ENCODE measurements around the gene TPI1.
A peak's percentile ranks its signal among the peaks of the same experiment; 100 is the strongest.
"Not testable (repeated sequence)": the region's sequence is repeated elsewhere in the genome, so short reads cannot be mapped to it uniquely, and the experiment has no call there.

TPI1 gene

DNA sequence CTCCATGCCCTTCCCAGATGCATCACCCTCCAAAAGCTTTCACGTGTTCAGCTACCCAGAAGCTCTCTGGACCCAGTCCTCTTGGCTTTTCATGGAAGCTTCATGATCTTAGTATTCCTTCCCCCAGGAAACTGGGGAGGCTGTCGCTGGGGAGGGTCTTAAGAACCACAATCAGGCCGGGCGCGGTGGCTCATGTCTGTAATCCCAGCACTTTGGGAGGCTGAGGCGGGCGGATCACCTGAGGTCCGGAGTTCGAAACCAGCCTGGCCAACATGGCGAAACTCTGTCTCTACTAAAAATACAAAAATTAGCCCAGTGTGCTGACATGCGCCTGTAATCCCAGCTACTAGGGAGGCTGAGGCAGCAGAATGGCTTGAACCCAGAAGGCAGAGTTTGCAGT, 40.8 kb downstream of the TPI1 start:
- H3K14ac ChIP-seq (ENCODE audit: low read length in 2 of 2); H4K8ac ChIP-seq (ENCODE audit: low read length); H3K4me3 ChIP-seq (ENCODE audit: insufficient read depth in 1 of 2, low read depth in 1 of 2, low read length in 2 of 2); H2AFZ ChIP-seq (ENCODE audit: low read depth, low read length); H2BK120ac ChIP-seq (ENCODE audit: low read depth, low read length); H3K79me1 ChIP-seq (replicated peaks; ENCODE audit: low read length, poor library complexity, severe bottlenecking); H2BK5ac ChIP-seq (ENCODE audit: low read depth, low read length, poor library complexity, severe bottlenecking); H3K27ac ChIP-seq (ENCODE audit: low read length, poor library complexity, severe bottlenecking); H2BK12ac ChIP-seq (ENCODE audit: low read length in 2 of 2); H3K9ac ChIP-seq (ENCODE audit: low read length); H2BK15ac ChIP-seq (ENCODE audit: low read depth, poor library complexity, severe bottlenecking); H3K4me2 ChIP-seq (ENCODE audit: low read length, poor library complexity, severe bottlenecking); H3K18ac ChIP-seq (ENCODE audit: low read depth in 1 of 2, low read length in 2 of 2); H2AK5ac ChIP-seq (ENCODE audit: low read length, severe bottlenecking); H3K4me1 ChIP-seq (ENCODE audit: control insufficient read depth, insufficient read depth, low read depth, low read length); H3K4ac ChIP-seq (ENCODE audit: low read depth in 1 of 2, low read length in 2 of 2); H4K91ac ChIP-seq (ENCODE audit: low read length); DNase-seq; H3K9me3 ChIP-seq (ENCODE audit: control insufficient read depth, low read length); H3K23ac ChIP-seq (ENCODE audit: low read length in 2 of 2): not testable (repeated sequence)
- H3K27me3 ChIP-seq (ENCODE audit: control insufficient read depth in 1 of 2, insufficient read depth in 1 of 2, low read length in 2 of 2): peaks cover 0 to 14% of the 10 kb centered on the region in 2 experiments
- peaks cover 3 to 19% of the 10 kb centered on the region in 2 experiments for H3K36me3 ChIP-seq (ENCODE audit: control insufficient read depth in 1 of 2, insufficient read depth in 2 of 2, low read depth in 1 of 2, low read length in 2 of 2)
- 96% methylated on average over 11 of the region's 11 CpGs for WGBS

DNA sequence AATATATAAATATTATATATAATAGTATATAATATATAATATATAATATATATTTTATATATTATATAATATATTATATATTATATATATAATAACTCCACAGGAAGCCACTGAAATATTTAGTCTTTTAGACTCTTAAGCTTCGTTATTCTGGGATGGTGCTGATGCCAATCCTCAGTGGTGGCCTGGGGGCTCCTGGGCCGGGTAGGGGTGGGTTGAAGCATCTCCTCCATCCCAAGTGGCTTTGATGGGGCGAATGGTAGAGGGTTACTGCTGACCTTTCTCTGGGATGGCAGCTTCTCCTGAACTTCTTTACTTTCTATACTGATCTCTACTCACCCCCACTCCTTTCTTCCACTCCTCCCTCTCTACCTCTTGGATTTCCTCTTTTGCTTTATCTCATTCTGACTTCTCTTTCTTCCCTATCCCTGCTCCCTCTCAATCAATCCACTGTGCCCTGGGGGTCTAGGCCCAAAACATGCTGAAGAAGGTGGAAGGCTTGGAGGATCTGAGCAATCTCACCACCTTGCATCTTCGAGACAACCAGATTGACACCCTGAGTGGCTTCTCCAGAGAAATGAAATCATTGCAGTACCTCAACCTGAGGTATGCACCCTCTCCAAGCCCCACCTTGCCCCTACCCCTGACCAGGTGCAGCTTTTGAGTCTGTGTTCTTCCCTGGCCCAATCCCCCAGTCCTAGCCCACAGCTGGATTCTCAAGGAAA, 42.3 kb downstream of the TPI1 start:
- Histone ChIP-seq H3K36me3 (ENCODE audit: control insufficient read depth in 1 of 2, insufficient read depth in 2 of 2, low read depth in 1 of 2, low read length in 2 of 2) (peaks cover 3 to 19% of the 10 kb centered on the region in 2 experiments), H3K4ac (ENCODE audit: low read depth in 1 of 2, low read length in 2 of 2) (no peak overlapping the region), H2AK5ac (ENCODE audit: low read length, severe bottlenecking) (no peak overlapping the region), H3K4me3 (ENCODE audit: insufficient read depth in 1 of 2, low read depth in 1 of 2, low read length in 2 of 2) (no peak overlapping the region), H4K91ac (ENCODE audit: low read length) (no peak overlapping the region), H3K9ac (ENCODE audit: low read length) (no peak overlapping the region), H3K18ac (ENCODE audit: low read depth in 1 of 2, low read length in 2 of 2) (no peak overlapping the region), H3K27ac (ENCODE audit: low read length, poor library complexity, severe bottlenecking) (no peak overlapping the region), H4K8ac (ENCODE audit: low read length) (no peak overlapping the region), H3K9me3 (ENCODE audit: control insufficient read depth, low read length) (no peaks in the 10 kb centered on the region), H3K23ac (ENCODE audit: low read length in 2 of 2) (no peak overlapping the region), H3K4me1 (ENCODE audit: control insufficient read depth, insufficient read depth, low read depth, low read length) (peaks cover 14% of the 10 kb centered on the region), H3K4me2 (ENCODE audit: low read length, poor library complexity, severe bottlenecking) (no peak overlapping the region), H2BK5ac (ENCODE audit: low read depth, low read length, poor library complexity, severe bottlenecking) (no peak overlapping the region), H3K14ac (ENCODE audit: low read length in 2 of 2) (no peak overlapping the region), H2AFZ (ENCODE audit: low read depth, low read length) (no peak overlapping the region), H3K79me1 (replicated peaks; ENCODE audit: low read length, poor library complexity, severe bottlenecking) (no peaks in the 10 kb centered on the region), H3K27me3 (ENCODE audit: control insufficient read depth in 1 of 2, insufficient read depth in 1 of 2, low read length in 2 of 2) (peaks cover 0 to 14% of the 10 kb centered on the region in 2 experiments), H2BK12ac (ENCODE audit: low read length in 2 of 2) (no peak overlapping the region), H2BK120ac (ENCODE audit: low read depth, low read length) (no peak overlapping the region), H2BK15ac (ENCODE audit: low read depth, poor library complexity, severe bottlenecking) (no peak overlapping the region)
- DNase-seq: no peak
- 86% methylated on average over 4 of the region's 4 CpGs for WGBS

DNA sequence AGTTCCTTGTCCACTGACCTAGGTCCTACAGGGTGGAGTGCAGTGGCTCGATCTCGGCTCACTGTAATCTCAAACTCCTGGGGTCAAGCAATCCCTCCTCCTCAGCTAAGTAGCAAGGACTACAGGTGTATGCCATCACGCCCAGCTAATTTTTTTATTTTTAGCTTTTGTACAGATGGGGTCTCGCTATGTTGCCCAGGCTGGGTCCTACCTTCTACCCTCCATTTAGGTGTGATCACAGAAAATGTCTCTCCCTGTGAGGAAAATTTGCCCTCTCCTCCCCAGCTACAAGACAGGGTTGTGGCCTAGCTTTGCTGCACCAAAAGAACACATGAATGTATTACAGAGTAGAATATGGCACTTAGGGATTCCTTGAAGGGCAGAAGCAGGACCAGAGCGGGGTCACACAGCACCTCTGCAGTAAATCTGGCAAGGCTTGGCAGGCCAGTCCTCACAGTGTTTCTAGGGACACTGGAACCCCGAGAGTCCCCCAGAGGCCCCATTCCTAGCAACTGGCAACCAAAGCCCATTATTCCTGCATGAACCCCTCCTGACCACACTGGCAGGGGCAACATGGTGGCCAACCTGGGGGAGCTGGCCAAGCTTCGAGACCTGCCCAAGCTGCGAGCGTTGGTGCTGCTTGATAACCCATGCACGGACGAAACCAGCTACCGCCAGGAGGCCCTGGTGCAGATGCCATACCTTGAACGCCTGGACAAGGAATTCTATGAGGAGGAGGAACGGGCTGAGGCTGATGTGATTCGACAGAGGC, 45.0 kb downstream of the TPI1 start:
- Histone ChIP-seq H4K8ac (ENCODE audit: low read length) (no peak overlapping the region), H3K4me2 (ENCODE audit: low read length, poor library complexity, severe bottlenecking) (no peak overlapping the region), H3K4me1 (ENCODE audit: control insufficient read depth, insufficient read depth, low read depth, low read length) (peaks cover 18% of the 10 kb centered on the region), H3K14ac (ENCODE audit: low read length in 2 of 2) (no peak overlapping the region), H3K4ac (ENCODE audit: low read depth in 1 of 2, low read length in 2 of 2) (no peak overlapping the region), H3K18ac (ENCODE audit: low read depth in 1 of 2, low read length in 2 of 2) (no peak overlapping the region), H3K4me3 (ENCODE audit: insufficient read depth in 1 of 2, low read depth in 1 of 2, low read length in 2 of 2) (peak overlapping the region in 1 of 2 experiments; percentile 2), H2BK15ac (ENCODE audit: low read depth, poor library complexity, severe bottlenecking) (no peak overlapping the region), H3K36me3 (ENCODE audit: control insufficient read depth in 1 of 2, insufficient read depth in 2 of 2, low read depth in 1 of 2, low read length in 2 of 2) (peaks cover 0 to 19% of the 10 kb centered on the region in 2 experiments), H2BK12ac (ENCODE audit: low read length in 2 of 2) (no peak overlapping the region), H2AFZ (ENCODE audit: low read depth, low read length) (no peak overlapping the region), H3K9me3 (ENCODE audit: control insufficient read depth, low read length) (no peaks in the 10 kb centered on the region), H3K27me3 (ENCODE audit: control insufficient read depth in 1 of 2, insufficient read depth in 1 of 2, low read length in 2 of 2) (peaks cover 0 to 19% of the 10 kb centered on the region in 2 experiments), H2BK5ac (ENCODE audit: low read depth, low read length, poor library complexity, severe bottlenecking) (no peak overlapping the region), H3K79me1 (replicated peaks; ENCODE audit: low read length, poor library complexity, severe bottlenecking) (no peaks in the 10 kb centered on the region), H2AK5ac (ENCODE audit: low read length, severe bottlenecking) (no peak overlapping the region), H3K23ac (ENCODE audit: low read length in 2 of 2) (no peak overlapping the region), H3K27ac (ENCODE audit: low read length, poor library complexity, severe bottlenecking) (no peak overlapping the region), H4K91ac (ENCODE audit: low read length) (no peak overlapping the region), H3K9ac (ENCODE audit: low read length) (no peak overlapping the region), H2BK120ac (ENCODE audit: low read depth, low read length) (no peak overlapping the region)
- 93% methylated on average over 15 of the region's 15 CpGs for WGBS
- DNase-seq: no peak
